Tibial artery (tissue), 4 donors: Measurements from ENCODE around the gene ADM.

Source experiments
- DNase-seq, 2 donors: peaks; one replicate each; pipeline ENCODE4 v3.0.0-alpha.2; 2019
- H3K27ac ChIP-seq, 2 donors: fragments of 200-600 bp; sonication (generic) in 1 of 2; 1 replicate in 1 of 2; 2 replicates in 1 of 2; pipeline ENCODE4 v1.5.1; 2018 to 2019; ENCODE audit warnings: mild to moderate bottlenecking in 1 of 2
- H3K27me3 ChIP-seq, 2 donors: fragments of 200-600 bp; sonication (generic) in 1 of 2; one replicate each; pipeline versions ENCODE4 v1.5.1 to v1.6.0; 2016 to 2019
- H3K36me3 ChIP-seq, 3 donors: fragments of 200-600 bp; sonication (generic) in 2 of 3; one replicate each; pipeline ENCODE4 v1.5.1; 2016 to 2019; ENCODE audit warnings: mild to moderate bottlenecking in 2 of 3
- H3K4me1 ChIP-seq, 4 donors: fragments of 200-600 bp; sonication (generic) in 2 of 4; 1 replicate in 3 of 4; 2 replicates in 1 of 4; pipeline ENCODE4 v1.5.1; 2016 to 2019
- H3K4me3 ChIP-seq, 2 donors: fragments of 200-600 bp; sonication (generic) in 1 of 2; 1 replicate in 1 of 2; 2 replicates in 1 of 2; pipeline ENCODE4 v1.5.1; 2018 to 2019; ENCODE audit warnings: mild to moderate bottlenecking in 2 of 2
- H3K9me3 ChIP-seq, 3 donors: fragments of 200-600 bp; sonication (generic) in 1 of 3; one replicate each; pipeline ENCODE4 v1.5.1; 2016 to 2019
- intact Hi-C: fragments of 100-400 bp; cut with DNase I; formaldehyde crosslinking; loops from one replicate; pipeline ENCODE4 v1.15.0; 2023; ENCODE audit warnings: low total_unique reads
- TF ChIP-seq, protein P1 (sequence below), 2 experiments: fragments of 200-600 bp in 1 of 2; fragments of 450-650 bp in 1 of 2; IDR thresholded peaks; one replicate each; pipeline ENCODE4 v1.5.1; 2017 to 2019; ENCODE audit warnings: antibody characterized with exemption in 2 of 2, mild to moderate bottlenecking in 1 of 2, moderate library complexity in 1 of 2

ADM gene

DNA sequence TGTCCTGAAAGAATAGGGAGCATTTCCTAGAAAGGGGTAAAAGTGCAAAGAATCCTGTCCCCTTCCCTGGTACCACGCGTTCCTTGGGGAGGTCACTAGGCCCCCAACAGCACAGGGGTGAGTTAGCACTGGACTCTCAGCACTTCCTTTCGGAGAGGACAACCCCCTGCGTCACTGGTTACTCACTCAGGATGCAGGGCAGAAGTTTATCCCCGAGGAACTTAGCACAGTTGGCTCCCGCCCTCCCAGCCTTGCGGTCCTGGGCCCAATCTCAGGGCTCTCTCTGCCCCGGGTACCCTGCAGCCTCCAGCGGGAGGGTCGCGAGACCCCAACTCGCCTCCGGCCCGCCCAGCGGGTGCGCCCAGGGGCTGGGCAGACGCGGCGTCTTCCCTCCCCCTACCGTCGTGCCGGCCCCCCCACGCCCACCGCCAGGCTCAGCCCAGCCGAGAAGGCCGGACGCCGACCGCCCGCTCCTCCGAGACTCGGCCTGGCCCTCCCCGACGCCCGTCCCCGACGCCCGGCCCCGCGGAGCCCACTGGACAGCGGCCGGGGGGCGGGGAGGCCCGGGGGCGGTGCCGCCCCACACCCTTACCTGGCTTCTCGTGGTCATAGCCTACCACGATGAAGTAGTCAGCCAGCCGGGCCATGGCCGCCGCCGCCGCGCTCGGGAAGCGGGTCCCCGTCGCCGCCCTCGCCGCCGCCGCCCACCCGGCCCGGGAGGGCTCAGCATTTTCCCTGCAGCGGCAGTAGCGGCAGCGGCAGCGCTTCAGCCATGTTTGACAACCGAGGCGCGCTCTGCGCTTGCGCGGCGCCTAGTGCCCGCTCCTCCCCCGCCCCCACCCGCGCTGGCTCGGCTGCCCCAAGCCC, 11.2 kb upstream of the ADM start, which contains the start of gene SBF2:
TSS of gene SBF2 (minus strand) at position 797 of the 867 bp plus-strand sequence. CDS start at position 647, 150 bp downstream.
- H3K4me1 ChIP-seq: peaks cover 0 to 38% (median 12%) of the 10 kb centered on the region in 4 donors
- H3K9me3 ChIP-seq: no peaks in the 10 kb centered on the region
- intact Hi-C loops: loop anchor here (5.0 kb wide), 1 partner anchor 71 kb away; no protein-coding TSS in a partner anchor

DNA sequence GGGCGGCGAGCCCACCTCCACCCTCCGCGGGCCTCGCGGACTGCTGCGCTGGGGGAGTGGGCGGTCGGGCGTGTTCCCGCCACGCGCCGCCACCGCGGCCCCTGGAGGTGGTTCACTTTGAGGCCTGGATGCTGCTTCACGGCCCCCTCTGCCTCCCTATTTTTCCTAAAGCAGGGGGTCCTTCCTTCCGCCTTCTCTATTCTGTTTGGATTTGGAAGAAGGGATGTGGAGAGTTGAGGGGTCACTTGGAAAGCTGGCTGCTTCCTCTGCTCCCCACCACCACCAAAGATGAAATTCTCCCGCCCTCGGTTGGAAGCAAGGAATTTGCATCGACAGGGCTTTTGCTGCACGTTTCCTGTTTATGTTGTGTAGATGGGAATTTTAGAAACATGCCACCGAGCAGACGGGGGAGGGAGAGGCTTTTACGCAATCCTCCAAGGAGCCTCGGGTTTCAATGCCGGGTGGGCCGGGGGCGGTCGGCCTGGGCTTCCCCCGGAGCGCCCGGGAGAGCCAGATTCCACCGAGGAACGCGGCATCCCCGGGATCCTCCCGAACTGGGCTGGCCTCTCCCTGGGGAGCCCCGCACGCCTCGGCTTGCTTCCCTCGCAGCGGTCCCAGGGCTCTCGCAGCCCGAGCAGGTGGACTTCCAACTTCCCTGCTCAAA, 10.5 kb upstream of the ADM start:
- Histone ChIP-seq H3K9me3 (no peaks in the 10 kb centered on the region), H3K4me1 (peaks cover 0 to 30% (median 10%) of the 10 kb centered on the region in 4 donors), H3K36me3 (no peaks in the 10 kb centered on the region), H3K4me3 (peak overlapping the region; percentile 86 to 90), H3K27me3 (no peaks in the 10 kb centered on the region), H3K27ac (peak overlapping the region; percentile 93 to 97)
- intact Hi-C loops: loop anchor here (5.0 kb wide), 1 partner anchor 72 kb away; no protein-coding TSS in a partner anchor
- TF ChIP-seq, protein P1, sequence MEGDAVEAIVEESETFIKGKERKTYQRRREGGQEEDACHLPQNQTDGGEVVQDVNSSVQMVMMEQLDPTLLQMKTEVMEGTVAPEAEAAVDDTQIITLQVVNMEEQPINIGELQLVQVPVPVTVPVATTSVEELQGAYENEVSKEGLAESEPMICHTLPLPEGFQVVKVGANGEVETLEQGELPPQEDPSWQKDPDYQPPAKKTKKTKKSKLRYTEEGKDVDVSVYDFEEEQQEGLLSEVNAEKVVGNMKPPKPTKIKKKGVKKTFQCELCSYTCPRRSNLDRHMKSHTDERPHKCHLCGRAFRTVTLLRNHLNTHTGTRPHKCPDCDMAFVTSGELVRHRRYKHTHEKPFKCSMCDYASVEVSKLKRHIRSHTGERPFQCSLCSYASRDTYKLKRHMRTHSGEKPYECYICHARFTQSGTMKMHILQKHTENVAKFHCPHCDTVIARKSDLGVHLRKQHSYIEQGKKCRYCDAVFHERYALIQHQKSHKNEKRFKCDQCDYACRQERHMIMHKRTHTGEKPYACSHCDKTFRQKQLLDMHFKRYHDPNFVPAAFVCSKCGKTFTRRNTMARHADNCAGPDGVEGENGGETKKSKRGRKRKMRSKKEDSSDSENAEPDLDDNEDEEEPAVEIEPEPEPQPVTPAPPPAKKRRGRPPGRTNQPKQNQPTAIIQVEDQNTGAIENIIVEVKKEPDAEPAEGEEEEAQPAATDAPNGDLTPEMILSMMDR (IDR thresholded peaks at IDR 0.05): no peak
- DNase-seq: peak; percentile 45 to 75

More for the DNA sequence above, 11.2 kb upstream of the ADM start, which contains the start of gene SBF2:
- Histone ChIP-seq H3K27ac (peak within 1 kb of the TSS; percentile 93 to 97), H3K36me3 (no peaks in the 10 kb centered on the region), H3K4me3 (peak within 1 kb of the TSS; percentile 86 to 90), H3K27me3 (no peaks in the 10 kb centered on the region)
- DNase-seq: peak; percentile 89
- TF ChIP-seq, protein P1 (IDR thresholded peaks at IDR 0.05): no peak

DNA sequence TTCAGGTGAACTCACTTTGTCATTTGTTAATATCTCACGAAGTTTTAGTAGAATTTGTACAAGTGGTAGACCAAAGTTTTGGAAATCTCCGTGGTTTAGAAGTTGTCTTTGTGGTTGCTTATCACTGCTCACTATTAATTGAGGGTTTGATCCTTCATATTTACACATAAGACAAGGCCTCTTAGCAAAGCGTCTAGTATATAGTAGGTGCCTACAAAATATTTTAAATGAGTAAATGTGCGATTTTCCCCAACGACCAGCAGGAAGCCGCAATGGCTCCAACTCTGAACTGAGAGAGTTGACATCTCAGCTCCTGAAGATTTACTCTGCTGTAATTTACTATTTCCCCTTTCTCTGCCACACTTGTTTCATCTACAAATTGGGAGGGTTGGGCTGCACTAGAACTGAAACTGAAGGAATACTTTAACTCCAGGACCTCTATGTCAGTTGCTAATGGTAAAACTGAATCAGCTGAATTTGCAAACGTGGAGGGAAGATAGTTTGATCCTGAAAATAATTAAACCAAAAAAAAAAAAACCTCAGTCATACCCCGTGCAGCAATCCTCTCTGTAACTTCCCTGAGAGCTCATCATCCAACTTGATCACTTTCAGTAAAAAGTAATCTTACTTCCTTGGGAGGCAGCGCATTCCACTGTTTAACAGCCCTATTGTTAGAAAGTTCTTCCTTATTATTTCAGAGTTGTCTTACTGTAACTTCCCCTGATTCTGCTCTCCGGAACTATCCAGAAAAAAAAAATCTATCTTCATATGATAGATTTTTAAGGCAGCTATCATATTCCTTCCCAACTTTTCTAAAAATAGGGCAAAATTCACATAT, 9.6 kb upstream of the ADM start:
- H3K9me3 ChIP-seq: no peaks in the 10 kb centered on the region
- no peaks in the 10 kb centered on the region for H3K36me3 ChIP-seq
- TF ChIP-seq, protein P1 (IDR thresholded peaks at IDR 0.05): no peak
- intact Hi-C loops: no loop called here
- no peaks in the 10 kb centered on the region for H3K27me3 ChIP-seq
- H3K4me3 ChIP-seq: peak overlapping the region; percentile 86 to 90
- no peak for DNase-seq
- H3K4me1 ChIP-seq: peaks cover 0 to 27% (median 6%) of the 10 kb centered on the region in 4 donors
- H3K27ac ChIP-seq: peak overlapping the region; percentile 93 to 97

DNA sequence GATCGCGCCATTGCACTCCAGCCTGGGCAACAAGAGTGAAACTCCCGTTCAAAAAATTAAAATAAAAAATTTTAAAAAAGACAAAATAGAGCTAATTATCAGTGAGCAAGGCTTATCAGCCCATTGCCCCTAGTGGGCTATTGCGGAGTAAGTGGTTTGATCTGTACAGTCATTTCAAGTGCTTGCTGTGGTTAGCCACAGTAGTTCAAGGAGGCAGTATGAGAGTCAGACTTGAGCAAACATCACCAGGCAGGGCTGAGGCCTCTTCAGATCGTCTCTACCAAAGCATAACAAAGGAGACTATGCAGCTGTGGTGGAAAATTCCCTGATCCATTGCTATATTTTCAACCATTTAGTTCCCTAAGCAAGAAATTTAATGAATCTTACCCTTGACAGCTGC, 6.5 kb upstream of the ADM start:
- TF ChIP-seq, protein P1 (IDR thresholded peaks at IDR 0.05): no peak
- Histone ChIP-seq H3K4me3 (no peak overlapping the region), H3K4me1 (peaks cover 0 to 11% (median 4%) of the 10 kb centered on the region in 4 donors), H3K9me3 (no peaks in the 10 kb centered on the region), H3K27ac (no peak overlapping the region), H3K36me3 (no peaks in the 10 kb centered on the region), H3K27me3 (no peaks in the 10 kb centered on the region)
- intact Hi-C loops: no loop called here
- no peak for DNase-seq
